ENCODE data around the gene C10orf88.

Gene C10orf88, protein sequence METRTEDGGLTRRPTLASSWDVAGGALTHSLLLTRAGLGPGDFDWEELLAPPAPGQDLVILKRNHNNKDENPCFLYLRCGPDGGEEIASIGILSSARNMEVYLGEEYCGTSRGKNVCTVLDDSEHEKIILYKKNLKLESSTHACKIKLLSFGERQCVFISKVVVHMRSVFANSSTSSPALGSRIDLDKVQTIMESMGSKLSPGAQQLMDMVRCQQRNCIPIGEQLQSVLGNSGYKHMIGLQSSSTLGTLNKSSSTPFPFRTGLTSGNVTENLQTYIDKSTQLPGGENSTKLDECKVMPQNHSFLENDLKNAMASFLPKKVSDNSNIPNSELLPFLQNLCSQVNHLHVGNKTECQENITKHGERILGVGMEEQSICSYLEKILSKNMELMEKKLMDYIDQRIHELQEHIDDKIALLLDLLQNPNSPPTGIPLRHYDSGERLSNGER

DNA sequence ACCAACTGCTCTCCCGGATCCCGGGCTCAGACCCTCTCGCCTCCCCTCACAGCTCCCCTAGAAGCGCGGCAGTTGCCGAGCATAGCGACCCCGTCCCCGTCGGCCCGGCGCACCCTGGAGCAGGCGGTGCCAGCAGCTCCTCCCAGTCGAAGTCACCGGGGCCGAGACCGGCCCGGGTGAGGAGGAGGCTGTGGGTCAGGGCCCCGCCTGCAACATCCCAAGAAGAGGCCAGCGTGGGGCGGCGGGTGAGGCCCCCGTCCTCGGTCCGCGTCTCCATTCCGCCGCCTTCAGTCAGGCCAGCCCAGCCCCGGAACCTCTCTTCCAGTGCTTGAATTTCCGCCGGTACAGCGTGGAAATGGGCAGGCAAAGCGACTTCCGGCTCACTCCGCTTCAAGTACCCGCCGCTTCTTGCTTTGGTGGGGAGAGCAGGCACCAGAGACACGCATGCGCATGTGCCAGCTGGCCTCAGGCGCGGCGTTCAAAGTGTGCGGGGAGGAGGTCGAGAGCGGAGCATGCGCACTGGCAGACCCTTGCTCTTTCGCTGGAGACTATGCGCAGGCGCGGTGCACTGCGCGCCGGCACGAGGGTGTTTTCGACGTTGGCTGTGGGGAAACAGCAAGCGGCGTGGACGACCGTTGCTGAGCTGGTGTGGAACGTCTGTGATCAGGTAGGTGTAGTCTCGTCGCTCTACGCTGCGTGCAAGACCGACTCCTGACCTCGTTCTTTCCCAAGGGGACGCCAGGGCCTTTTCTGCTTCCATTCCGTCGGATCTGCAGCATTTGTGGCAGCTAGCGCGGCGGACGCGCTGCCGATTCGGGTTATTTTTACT, at the start of gene C10orf88:
Gene C10orf88 (minus strand): TSS at position 326 of the 829 bp plus-strand sequence. CDS start 49 bp downstream, at position 277.
- DNase-seq, result peak; percentile 88 to 93

DNA sequence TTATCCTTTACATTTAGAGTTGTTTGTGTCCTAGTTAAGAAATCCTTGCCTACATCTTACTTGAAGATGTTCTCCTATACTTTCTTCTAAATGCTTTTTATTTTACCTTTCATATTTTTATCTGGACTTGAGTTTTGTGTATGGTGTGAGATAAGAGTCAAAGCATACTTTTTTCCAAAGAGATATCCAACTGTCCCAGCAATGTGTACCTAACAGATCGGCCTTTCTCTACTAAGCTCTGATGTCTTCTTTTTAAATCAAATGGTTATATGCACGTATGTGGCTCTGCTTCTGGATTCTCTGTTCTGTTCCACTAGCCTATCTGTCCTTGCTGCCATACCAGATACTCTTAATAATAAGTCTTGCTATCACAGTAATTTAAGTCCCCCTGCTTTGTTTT, 47.3 kb upstream of the C10orf88 start:
- DNase-seq, result no peak

DNA sequence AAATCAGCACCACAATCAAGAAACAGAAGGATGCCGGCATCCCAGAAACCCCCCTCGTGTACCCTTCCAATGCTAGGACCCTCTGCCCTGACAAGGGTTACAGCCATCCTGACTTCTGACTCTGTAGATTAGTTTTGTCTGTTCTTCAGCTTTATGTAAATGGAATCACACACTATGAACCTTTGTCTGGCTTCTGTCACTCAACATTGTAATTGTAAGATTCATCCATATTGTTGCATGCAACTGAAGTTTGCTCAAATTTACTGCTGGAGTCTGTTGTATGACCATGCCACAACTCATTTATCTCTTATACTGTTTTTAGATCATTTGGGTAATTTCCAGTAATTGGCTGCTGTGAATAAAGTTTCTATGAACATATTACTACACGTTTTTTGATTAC, 46.1 kb upstream of the C10orf88 start:
- DNase-seq, result no peak

DNA sequence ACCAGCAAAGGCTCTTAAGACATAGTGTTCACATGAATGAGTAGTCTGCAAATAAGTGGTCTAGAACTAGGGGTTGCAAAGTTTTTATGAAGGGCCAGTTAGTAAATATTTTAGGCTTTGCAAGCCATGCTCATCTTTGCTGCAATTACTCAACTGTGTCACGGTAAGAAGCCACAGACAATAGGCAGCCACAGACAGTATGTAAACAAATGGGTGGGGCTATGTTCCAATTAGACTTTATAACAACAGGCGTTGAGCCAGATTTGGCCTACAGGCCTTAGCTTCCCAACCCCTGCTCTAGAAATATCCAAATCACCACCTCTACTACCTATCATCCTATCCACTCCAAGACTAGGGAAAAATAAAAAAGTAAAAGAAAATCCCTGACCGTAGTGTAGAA, 45.3 kb upstream of the C10orf88 start:
- DNase-seq, result no peak

DNA sequence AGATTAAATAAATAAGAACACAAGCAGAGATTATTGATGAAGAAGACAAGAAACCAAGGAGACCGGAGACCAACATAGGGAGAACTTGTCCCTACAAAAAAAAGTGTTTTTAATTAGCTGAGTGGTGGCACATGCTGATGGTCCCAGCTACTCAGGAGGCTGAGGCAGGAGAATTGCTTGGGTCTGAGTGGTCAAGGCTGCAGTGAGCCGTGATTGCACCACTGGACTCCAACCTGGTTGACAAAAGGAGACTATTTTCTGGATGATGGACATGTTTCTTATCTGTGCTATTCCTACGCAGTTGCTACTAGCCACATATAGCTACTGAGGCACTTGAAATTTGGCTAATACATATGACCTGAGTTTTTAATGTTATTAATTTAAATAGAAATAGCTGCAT, 44.9 kb upstream of the C10orf88 start:
- no peak for DNase-seq

DNA sequence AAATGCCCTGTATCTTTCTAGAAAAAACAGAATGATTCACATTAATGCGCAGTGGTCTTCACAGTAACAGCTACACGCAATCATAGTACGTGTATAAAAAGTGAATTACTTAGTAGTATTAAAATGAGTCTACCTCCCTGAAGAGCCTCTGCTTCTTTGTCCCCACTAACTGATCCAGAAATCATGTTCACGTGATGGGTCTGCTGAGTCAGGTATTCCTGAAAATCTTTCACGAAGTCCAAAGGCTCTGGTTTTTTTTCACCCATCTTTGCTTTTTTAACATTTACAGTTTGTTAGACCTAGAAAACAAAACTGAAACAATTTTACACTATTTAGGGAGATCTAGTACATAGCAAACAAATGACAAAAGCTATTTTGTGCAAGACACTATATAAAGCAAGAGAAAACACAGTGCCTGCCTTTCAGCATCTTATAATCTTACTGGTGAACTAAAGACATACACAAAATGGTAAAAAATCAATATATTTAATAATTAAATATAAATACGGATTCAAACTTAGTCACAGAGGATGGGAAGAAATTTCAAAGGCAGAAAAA, 44.4 kb upstream of the C10orf88 start:
- no peak for DNase-seq

DNA sequence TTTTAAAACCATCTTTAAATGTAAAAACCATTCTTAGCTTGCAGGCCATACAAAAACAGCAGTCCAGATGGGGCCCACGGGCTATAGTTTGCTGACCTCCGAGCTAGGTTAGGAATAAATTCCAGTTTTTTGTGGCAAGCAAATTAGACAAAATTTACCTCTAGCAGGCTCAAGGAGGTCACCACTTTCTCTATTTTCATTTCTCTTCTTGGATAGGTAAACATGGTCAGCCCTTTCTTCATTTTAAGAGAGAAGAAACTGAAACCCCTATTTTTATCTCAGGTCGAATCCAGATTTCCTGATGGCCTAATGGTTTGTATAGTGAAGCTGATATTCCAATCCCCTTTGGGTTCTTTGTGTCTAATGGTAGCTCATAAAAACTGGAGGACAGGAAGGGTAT, 43.8 kb upstream of the C10orf88 start:
- no peak for DNase-seq

DNA sequence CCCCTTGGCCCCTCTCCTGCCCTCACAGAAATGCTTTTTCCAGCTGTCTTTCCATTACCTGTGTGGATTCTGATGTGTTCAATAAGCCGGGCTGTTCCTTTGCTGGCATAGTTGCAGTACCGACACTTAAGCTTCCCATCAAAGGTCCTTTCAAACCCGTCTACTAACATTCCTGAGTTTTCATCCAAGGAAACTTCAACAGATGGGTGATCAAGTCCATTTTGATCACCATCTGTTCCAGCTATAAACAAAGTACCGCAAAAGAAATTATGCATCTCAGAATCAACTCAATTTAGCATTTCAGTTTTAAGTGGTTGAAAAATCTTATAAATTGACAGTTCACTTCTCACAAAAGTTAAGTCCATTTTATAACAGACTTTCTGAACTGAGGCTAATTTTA, 41.9 kb upstream of the C10orf88 start:
- DNase-seq, result no peak

DNA sequence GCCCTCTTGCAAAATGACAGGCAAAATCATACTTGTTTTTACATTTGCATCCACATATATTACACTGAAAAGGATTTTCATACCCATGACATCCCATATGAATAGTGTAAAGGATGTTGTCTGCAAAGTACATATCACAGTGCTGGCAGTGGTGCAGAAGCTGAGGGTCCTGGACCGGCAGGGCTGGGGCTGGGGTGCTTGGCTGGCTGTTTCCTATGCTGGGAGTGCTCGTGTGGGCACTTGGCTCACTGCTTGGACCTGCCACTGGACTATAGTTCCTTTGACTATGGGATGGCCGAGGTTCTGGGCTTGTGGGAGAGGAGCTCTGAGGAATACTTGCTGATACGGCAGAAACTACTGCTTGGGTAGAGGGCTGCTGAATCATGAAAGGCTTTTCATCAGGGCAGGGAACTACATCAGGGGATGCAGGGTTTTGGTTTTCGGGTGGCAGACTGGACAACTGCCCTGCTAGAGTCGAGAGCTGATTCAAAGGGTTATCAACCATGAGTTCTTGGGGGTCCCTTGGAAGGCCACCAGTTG, 39.8 kb upstream of the C10orf88 start:
- DNase-seq, result no peak

DNA sequence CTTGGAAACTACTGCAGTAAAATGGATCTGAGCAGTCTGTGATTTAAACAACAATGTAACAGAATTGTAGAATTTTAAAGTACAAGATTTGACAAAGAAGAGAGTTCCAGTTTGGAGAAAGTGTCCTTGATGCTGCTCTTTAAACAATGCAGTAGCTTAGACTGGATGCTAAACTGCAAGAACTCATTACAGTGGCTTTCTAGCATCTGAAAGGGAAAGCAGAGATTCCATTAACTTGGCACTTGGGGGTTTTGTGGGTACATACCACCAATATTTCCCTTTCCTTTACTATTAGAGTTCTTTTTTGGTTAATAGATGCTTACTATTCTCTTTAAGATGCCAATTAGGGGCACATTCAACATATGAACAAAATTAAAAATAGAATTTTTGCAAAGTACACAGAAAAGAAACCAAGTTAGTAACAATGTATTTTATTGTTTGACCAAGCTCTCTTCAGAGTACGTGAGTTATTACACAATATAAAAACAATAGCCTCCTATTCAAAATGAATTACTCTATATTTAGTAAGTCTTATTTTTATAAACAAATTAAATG, 38.1 kb upstream of the C10orf88 start:
- no peak for DNase-seq

DNA sequence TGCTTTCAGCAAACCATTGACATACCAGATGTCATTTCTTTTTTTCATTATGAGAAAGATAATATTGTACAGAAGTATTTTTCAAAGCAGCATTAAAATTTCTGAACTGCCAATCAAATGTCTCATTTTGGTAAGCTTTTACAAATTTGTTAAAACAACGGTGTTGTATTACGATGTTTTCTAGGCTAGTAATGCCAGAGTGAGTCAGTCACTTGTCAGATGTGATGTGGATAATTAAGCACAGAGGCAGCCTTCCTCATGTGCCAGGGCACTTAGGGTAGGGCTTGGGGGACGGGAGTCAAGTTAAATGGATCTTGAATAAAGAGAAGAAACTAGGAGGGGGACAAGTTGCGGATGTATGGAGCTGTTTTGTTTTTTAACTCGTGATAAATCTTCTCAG, 36.3 kb upstream of the C10orf88 start:
- no peak for DNase-seq

DNA sequence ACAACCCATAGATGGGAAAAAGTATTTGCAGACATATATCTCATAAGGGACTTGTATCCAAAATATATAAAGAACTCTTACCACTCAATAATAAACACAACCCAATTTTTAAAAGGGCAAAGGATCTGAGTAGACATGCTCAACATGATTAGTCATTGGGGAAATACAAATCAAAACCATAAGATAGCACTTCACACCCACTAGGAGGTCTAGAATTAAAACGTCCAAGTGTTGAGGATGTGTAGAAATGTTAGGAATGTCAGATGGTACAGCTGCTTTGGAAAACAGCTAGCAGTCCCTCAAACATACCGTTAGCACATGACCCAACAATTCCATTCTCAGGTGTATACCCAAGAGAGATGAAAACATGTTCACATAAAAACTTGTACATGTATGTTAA, 34.5 kb upstream of the C10orf88 start:
- DNase-seq, result no peak

DNA sequence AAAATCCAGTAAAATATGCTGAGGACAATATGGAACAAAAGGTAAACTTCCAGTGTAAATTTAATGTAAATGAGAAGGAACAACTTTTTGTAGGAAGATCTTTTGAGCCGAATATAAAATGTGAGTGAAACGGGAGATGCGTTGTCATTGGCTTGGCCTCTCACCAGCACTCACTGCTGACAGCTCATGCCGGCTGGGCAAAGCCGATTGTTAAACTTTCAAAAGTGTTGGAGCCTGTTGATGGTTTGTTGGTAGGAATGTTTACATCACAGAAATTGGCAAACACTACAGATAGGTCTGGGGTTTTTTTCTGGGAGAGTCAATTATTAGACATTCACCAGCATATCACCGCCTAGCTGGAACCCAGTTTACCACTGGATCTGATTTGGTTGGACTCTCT, 32.3 kb upstream of the C10orf88 start:
- no peak for DNase-seq

DNA sequence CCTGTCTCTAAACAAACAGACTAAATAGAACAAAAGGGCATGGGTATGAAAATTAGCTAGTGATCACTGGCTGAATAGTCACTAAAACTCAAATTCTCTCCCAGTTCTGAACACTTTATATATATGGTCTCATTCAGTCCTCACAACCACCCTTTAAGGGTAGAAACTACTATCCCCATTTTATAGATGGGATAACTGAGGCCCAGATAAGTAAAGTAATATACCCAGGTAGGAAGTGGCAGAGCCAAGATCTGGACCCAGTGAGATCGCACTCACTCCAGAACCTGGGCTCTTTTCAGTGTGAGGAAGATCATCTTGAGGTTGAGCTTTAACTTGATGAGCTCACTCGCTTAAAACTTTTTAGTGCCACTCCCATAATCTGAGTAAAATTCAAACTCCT, 30.7 kb upstream of the C10orf88 start:
- DNase-seq, result no peak

DNA sequence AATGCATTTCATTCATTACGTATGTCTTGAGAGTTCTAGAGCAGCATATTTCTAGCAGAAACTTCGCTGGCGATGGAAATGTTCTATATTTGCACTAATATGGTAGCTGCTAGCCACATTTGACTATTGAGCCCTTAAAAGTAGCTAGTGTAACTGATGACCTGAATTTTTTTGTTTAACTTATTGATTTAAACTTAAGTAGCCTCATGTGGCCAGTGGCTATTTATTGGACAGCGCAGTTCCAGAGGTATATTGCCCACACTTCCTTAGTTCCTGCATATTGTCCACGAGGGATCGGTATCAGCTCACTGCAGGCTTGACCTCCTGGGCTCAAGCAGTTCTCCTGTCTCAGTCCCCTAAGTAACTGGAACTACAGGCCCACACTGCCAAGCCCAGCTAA, 29.9 kb upstream of the C10orf88 start:
- DNase-seq, result no peak

DNA sequence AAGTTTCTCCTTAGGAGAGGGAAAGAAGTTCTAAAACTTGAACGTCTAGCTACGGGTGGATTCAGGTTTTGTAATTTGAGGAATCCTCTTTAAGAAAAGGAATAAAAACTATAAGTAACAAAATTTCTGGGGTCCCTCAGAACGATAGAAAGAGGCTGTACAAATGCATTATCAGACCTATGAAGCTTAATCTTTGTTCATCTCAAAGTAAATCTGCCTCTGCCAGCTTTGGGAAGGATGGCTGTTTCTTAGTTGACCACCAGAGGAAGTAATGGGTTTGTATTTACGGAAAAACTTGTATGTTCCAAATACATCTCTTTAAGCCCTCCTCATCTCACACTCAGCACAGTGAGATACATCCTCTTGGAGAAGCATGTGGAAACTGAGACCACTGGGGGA, 27.0 kb upstream of the C10orf88 start:
- peak in 1 of 2 experiments; percentile 13 for DNase-seq

DNA sequence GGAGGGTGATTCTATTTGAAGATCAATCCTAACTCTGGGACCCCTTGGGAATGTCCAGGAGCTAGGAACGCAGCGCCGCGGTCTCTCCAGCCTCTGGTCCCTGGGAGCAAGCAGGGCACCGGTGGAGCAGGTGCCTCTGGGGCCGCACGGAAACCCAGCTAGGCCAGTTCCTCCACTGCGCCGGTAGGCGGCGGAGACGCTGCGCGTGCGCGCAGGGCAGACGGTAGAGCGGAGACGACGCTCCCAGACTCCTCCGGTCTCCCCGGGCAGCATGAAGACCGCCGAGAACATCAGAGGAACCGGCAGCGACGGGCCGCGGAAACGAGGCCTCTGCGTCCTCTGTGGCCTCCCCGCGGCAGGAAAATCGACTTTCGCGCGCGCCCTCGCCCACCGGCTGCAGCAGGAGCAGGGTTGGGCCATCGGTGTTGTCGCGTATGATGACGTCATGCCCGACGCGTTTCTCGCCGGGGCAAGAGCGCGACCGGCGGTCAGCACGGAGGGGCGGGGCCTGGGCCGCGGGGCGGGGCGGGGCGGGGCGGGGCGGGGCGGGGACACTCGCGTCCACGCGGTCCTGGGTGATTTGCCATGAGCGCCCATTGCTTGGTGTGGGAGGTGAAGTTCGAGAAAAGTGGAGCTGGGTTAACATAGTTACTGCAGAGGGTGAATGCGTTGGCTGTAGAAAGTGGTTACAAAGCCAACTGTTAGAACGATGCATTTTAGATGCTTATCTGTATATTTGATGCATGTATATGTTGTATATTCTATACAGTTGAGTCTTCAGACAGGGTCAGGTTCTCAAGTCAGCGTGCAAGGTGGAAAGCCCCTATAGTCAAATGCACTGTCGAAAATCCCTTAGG, 26.4 kb upstream of the C10orf88 start, which contains the start of gene PSTK:
Gene PSTK (plus strand): TSS at position 193 of the 857 bp plus-strand sequence. CDS start 79 bp downstream, at position 272.
- peak; percentile 50 to 86 for DNase-seq

DNA sequence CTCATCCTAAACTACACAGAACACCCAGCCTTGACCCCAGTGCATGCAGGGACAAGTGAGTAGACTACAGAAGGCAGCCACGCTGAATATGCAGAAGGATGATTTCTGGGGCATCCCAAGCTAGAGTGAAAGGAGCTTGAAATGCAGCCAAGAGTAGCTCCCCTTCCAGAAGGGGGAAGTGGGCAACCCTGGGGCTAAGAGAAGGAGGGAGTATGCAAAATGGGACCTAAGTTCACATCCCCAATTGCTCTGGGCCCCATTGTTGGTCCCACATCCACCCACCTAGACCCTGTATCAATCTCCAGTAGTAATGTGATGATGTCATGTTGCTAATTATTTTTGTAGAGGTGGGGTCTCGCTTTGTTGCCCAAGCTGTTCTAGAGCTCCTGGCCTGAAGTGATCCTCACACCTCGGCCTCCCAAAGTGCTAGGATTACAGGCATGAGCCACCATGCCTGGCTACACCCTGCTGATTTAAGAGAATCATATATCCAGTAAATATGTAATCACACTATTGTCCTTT, 20.6 kb upstream of the C10orf88 start:
- DNase-seq, result no peak

DNA sequence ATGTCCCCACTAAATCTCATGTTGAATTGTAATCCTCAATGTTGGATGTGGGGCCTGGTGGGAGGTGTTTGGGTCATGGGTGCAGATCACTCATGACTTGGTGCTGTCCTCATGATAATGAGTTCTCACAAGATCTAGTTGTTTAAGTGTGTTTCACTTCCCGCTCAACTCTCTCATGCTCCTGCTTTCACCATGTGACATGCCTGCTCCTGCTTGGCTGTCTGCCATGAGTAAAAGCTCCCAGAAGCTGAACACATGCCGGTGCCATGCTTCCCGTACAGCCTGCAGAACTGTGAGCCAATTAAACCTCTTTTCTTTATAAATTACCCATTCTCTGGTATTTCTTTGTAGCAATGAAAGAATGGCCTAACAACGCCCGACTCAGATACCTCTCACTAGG, 20.0 kb upstream of the C10orf88 start:
- DNase-seq, result no peak

DNA sequence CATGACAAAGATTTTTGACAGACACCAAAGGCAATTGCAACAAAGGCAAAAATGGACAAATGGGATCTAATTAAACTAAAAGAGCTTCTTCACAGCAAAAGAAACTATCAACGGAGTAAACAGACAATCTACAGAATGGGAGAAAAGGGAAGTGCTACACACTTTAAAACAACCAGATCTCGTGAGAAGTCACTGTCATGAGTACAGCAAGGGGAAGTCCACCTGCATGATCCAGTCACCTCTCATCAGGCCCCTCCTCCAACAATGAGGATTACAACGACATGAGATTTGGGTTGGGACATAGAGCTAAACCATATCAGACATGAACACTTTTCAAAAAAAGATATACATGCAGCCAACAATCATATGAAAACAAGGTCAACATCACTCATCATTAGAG, 14.7 kb upstream of the C10orf88 start:
- no peak for DNase-seq

DNA sequence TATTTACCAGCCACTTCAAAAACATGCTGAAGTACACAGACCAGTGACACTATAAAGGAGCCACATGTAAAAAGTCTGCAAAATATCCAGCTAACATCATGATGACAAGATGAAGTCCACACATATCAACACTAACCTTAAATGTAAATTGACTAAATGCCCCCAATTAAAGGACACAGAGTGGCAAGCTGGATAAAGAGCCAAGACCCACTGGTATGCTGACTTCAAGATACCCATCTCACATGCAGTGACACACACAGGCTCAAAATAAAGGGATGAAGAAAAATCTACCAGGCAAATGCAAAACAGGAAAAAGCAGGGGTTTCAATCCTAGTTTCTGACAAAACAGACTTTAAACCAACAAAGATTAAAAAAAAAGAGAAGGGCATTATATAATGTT, 12.9 kb upstream of the C10orf88 start:
- DNase-seq, result no peak

DNA sequence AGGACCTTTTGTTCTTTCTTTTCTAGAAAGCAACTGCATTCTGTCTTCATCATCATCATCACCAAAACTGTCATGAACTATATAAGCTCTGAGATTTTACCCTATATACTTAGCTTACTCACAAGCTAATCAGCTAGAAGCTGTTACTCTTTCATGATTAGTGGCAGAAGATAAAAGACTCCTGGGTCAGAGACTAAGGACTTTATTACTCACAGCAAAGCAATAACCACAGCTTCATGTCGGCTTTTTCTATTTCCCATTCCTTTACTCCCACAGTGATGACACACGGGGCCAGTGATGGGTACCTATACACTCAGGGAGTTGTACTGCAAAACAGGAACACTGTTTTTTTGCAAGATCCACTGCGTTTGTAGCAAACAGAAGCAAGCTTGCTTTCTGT, 8.4 kb upstream of the C10orf88 start:
- no peak for DNase-seq
